Tibial nerve (tissue), 4 donors: Measurements from ENCODE around the gene LGR5.

Experiments
- CTCF ChIP-seq, 5 experiments: fragments of 200-600 bp in 3 of 5; fragments of 450-650 bp in 2 of 5; sonication (generic) in 3 of 5; IDR thresholded peaks; one replicate each; pipeline ENCODE4 v1.5.1; 2016 to 2019; ENCODE audit warnings: antibody characterized with exemption in 5 of 5, mild to moderate bottlenecking in 3 of 5, moderate library complexity in 2 of 5
- EP300 ChIP-seq, 2 donors: sonication (generic); formaldehyde crosslinking; IDR thresholded peaks; one replicate each; pipeline ENCODE4 v1.6.1; 2017; ENCODE audit warnings: antibody characterized with exemption in 2 of 2, mild to moderate bottlenecking in 1 of 2
- POLR2A ChIP-seq, 2 donors: fragments of 450-650 bp; IDR thresholded peaks; one replicate each; pipeline ENCODE4 v1.6.1; 2017; ENCODE audit warnings: antibody characterized with exemption in 2 of 2, mild to moderate bottlenecking in 2 of 2, moderate library complexity in 2 of 2

DNA sequence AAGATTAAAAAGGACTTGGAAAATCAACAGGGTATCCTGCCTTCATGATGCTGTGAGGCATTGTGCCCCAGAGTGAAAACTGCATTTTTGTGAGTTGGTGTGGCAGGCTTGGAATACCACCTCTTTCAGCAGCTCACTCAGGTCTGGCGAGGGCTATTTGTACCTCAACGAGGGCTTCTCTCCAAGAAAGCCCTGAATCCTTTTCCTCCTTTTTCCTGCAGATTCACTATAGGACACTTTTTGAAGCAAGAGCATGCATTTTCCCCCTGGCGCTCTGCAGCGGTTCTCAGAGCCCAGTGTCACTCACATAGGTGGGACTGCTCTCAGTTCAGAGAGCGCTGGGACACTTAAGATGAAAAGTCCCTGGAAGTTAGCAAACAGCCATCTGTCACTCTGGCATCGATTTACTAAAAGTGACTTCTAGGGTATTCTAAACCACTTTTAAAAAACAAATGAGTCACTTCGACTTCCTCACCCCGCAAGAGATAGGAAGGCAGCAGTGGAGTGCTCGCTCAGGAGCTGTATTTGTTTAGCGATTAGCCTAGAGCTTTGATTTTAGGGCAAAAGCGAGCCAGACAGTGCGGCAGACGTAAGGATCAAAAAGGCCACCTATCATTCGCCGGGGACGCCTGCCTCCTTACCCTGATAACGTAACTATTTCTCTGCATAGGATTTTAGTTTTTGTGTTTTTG is 782 bp upstream of the LGR5 start:
- TF ChIP-seq CTCF (IDR thresholded peaks at IDR 0.05): no peak
- no peak for TF ChIP-seq POLR2A (IDR thresholded peaks at IDR 0.05)
- no peak for TF ChIP-seq EP300 (IDR thresholded peaks at IDR 0.05)
